MCF 10A (cell line): ENCODE results near the gene THUMPD1. TPM values are rescaled to one million over a fixed set of nuclear protein-coding genes. Genes with fewer than 3 reads are reported as not detected.

Source experiments
- BruUV-seq: library from RNA; stranded (reverse); fragments of 400-500 nt; replicated peaks from 2 replicates; lab custom pipeline; 2021; lab: Mats Ljungman, UMichigan
- CTCF ChIA-PET: fragments of 300-600 bp; sonication (Branson Sonifier 250); formaldehyde crosslinking; extraction: SDS; loops from one replicate; lab custom pipeline; 2021; ENCODE audit warnings: antibody characterized with exemption, inconsistent platforms; lab: Yijun Ruan, JAX
- POLR2A ChIA-PET: fragments of 300-600, 350-650 bp; sonication (Branson Sonifier 250); formaldehyde crosslinking; extraction: SDS; loops from one replicate; lab custom pipeline; 2020; ENCODE audit warnings: antibody characterized with exemption, inconsistent platforms; lab: Yijun Ruan, JAX
- DNase-seq: peaks from one replicate; pipeline ENCODE4 v3.0.0-alpha.2; 2018; ENCODE audit not compliant: unreplicated experiment
- H3K27ac Mint-ChIP-seq: one replicate; pipeline ENCODE4 v1.8.0; 2022; ENCODE audit warnings: mild to moderate bottlenecking, low read depth, mixed read lengths; ENCODE audit not compliant: unreplicated experiment
- H3K27me3 Mint-ChIP-seq: one replicate; pipeline ENCODE4 v1.8.0; 2022; ENCODE audit warnings: mixed read lengths; ENCODE audit not compliant: insufficient read depth, unreplicated experiment
- H3K36me3 Mint-ChIP-seq: one replicate; pipeline ENCODE4 v1.8.0; 2022; ENCODE audit warnings: mild to moderate bottlenecking, moderate library complexity, mixed read lengths; ENCODE audit not compliant: insufficient read depth, unreplicated experiment
- H3K4me1 Mint-ChIP-seq: one replicate; pipeline ENCODE4 v1.8.0; 2022; ENCODE audit warnings: mixed read lengths; ENCODE audit not compliant: insufficient read depth, unreplicated experiment
- H3K4me3 Mint-ChIP-seq: one replicate; pipeline ENCODE4 v1.8.0; 2022; ENCODE audit warnings: mild to moderate bottlenecking, moderate library complexity, mixed read lengths; ENCODE audit not compliant: unreplicated experiment
- H3K9me3 Mint-ChIP-seq: one replicate; pipeline ENCODE4 v1.8.0; 2022; ENCODE audit warnings: mixed read lengths; ENCODE audit not compliant: unreplicated experiment
- intact Hi-C: fragments of 100-400 bp; cut with micrococcal nuclease; formaldehyde crosslinking; loops from 2 replicates; pipeline ENCODE4 v1.14.1; 2022
- total RNA-seq: library from RNA; stranded (reverse); gene quantifications from 2 replicates; pipeline ENCODE4 v1.2.3, GENCODE V29; 2022
- TF ChIP-seq, protein P1 (sequence below): fragments of 200-600 bp; IDR thresholded peaks from one replicate; pipeline ENCODE4 v1.8.0; 2022; ENCODE audit warnings: antibody characterized with exemption, mild to moderate bottlenecking; ENCODE audit not compliant: unreplicated experiment

Gene THUMPD1
- total RNA-seq, 1 experiment from 2014 or later: 26.5 TPM

DNA sequence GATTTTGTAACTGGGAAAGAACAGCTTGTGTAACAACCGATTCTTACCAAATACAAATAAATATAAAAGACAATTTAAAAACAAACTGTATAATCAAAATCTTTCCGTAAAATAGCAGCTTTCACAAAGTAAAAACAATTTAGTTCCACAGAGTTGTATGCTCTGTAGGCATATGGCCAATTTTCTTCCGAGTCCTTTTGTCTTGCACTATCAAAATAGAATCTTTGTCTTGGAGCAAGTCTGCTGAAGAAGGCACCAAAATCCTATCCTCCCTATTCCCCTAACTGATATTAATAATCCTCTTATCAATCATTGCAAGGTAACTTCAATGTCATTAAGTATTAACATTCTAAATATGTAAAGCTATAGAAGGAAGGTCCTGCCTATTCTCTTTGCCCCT lies 7.6 kb downstream of the THUMPD1 start:
- H3K27ac Mint-ChIP-seq: peak overlapping the region; percentile 31
- TF ChIP-seq, protein P1, sequence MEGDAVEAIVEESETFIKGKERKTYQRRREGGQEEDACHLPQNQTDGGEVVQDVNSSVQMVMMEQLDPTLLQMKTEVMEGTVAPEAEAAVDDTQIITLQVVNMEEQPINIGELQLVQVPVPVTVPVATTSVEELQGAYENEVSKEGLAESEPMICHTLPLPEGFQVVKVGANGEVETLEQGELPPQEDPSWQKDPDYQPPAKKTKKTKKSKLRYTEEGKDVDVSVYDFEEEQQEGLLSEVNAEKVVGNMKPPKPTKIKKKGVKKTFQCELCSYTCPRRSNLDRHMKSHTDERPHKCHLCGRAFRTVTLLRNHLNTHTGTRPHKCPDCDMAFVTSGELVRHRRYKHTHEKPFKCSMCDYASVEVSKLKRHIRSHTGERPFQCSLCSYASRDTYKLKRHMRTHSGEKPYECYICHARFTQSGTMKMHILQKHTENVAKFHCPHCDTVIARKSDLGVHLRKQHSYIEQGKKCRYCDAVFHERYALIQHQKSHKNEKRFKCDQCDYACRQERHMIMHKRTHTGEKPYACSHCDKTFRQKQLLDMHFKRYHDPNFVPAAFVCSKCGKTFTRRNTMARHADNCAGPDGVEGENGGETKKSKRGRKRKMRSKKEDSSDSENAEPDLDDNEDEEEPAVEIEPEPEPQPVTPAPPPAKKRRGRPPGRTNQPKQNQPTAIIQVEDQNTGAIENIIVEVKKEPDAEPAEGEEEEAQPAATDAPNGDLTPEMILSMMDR: no peak
- BruUV-seq: no TSS peak
- H3K27me3 Mint-ChIP-seq: no peaks in the 10 kb centered on the region
- H3K36me3 Mint-ChIP-seq: peaks cover 58% of the 10 kb centered on the region
- H3K9me3 Mint-ChIP-seq: no peaks in the 10 kb centered on the region
- H3K4me1 Mint-ChIP-seq: peaks cover 14% of the 10 kb centered on the region
- POLR2A ChIA-PET: interaction anchor here (0.7 kb wide), 2 partner anchors 515 to 1254 kb away, joined by 3 read pairs; no protein-coding TSS in a partner anchor
- H3K4me3 Mint-ChIP-seq: no peak overlapping the region
- intact Hi-C loops: no loop called here
- CTCF ChIA-PET: interaction anchor here (0.7 kb wide), 1 partner anchor 351 kb away, joined by 3 read pairs; no protein-coding TSS in a partner anchor
- no peak for DNase-seq

DNA sequence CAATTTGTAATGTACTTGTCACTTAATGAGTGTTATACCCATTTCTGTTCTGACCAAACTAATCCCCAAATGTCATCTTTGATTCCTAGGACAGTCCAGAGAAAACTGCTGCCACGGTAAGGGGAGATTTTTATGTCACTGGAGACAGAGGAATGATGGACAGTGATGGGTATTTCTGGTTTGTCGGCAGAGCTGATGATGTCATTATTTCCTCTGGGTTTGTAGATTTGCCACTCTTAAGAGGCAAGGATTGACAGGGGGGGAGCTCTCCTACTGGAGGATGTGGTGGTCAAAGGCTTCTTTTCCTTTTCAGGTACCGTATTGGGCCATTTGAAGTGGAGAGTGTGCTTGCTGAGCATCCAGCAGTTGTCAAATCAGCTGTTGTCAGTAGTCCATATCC lies 12.5 kb downstream of the THUMPD1 start:
- intact Hi-C loops: no loop called here
- BruUV-seq: no TSS peak
- H3K27me3 Mint-ChIP-seq: no peaks in the 10 kb centered on the region
- no peak for DNase-seq
- H3K36me3 Mint-ChIP-seq: peaks cover 9% of the 10 kb centered on the region
- no peaks in the 10 kb centered on the region for H3K4me1 Mint-ChIP-seq
- H3K4me3 Mint-ChIP-seq: no peak overlapping the region
- no peak overlapping the region for H3K27ac Mint-ChIP-seq
- ChIA-PET POLR2A (interaction anchor here (0.7 to 1.2 kb wide), 2 partner anchors 53 to 70 kb away, joined by 3 to 4 read pairs; no protein-coding TSS in a partner anchor), CTCF (interaction anchor here (1.2 kb wide), 1 partner anchor 10 kb away, joined by 3 read pairs; no protein-coding TSS in a partner anchor)
- TF ChIP-seq, protein P1: no peak
- no peaks in the 10 kb centered on the region for H3K9me3 Mint-ChIP-seq

DNA sequence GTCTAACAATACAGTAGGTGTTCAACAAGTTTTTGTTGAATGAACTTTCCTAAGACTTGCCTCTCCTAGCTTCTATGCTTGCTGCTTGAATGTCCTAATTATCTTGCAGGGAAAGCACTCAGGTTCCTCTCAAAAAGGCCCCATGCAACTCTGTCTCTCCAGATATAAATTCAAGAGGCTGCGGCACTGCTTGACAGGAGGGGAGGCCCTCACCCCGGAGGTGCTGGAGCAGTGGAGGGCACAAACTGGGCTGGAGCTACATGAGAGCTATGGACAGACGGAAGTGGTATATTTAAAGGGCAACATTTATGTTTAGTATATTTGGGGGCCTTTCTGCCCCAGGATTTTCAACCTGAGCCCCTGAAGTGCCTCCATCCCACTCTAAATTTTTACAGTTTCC lies 14.4 kb downstream of the THUMPD1 start:
- no peaks in the 10 kb centered on the region for H3K9me3 Mint-ChIP-seq

DNA sequence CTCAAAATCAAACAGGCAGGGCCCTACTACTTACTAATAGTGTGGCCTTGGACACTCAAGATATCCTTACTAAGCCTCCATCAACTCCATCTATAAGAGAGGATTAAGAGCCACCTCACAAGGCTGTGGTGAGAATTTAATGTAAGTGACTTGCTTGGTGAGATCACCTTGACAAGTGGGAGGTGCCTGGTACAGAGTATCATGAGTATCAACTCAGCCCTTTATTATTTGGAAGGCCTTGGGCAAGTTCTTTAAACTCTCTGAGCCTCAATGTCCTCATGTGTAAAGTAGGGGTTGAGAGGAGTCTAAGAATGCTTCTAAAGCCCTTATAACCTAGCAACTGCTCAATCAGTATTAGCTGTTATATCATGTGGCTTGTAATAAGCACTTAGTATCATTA lies 15.0 kb downstream of the THUMPD1 start:
- H3K27ac Mint-ChIP-seq: no peak overlapping the region
- H3K4me1 Mint-ChIP-seq: no peaks in the 10 kb centered on the region
- no peak overlapping the region for H3K4me3 Mint-ChIP-seq
- H3K27me3 Mint-ChIP-seq: no peaks in the 10 kb centered on the region
- intact Hi-C loops: no loop called here
- no peaks in the 10 kb centered on the region for H3K9me3 Mint-ChIP-seq
- TF ChIP-seq, protein P1: no peak
- CTCF ChIA-PET: no interaction called here
- POLR2A ChIA-PET: no interaction called here
- no TSS peak for BruUV-seq
- no peak for DNase-seq
- no peaks in the 10 kb centered on the region for H3K36me3 Mint-ChIP-seq

More for the DNA sequence above, 14.4 kb downstream of the THUMPD1 start:
- no peak overlapping the region for H3K27ac Mint-ChIP-seq
- TF ChIP-seq, protein P1: no peak
- no peaks in the 10 kb centered on the region for H3K4me1 Mint-ChIP-seq
- no peaks in the 10 kb centered on the region for H3K27me3 Mint-ChIP-seq
- CTCF ChIA-PET: no interaction called here
- H3K36me3 Mint-ChIP-seq: no peaks in the 10 kb centered on the region
- no peak overlapping the region for H3K4me3 Mint-ChIP-seq
- intact Hi-C loops: no loop called here
- POLR2A ChIA-PET: no interaction called here
- no TSS peak for BruUV-seq
- no peak for DNase-seq
